ENCODE results near the gene ZPLD1.

ZPLD1 gene

DNA sequence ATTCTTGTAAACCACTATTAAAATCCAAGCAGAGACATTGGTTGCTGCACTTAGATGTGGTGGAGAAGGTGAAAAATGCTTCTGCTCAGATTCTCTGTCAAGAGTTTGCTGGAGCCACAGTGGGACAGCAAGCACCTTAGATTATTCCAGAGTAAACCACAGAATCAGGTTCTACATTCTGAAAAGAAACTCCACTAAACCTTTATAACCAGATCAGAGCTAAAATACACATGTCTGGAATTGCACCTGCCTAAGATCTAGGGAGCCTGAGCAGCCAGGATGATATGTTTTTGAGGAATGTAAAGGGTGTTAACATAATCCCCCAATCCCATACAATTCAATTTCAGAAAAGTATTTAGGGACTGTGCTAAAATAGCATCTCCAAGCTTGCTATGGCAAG, at the start of gene ZPLD1:
Gene ZPLD1, plus strand, starts transcription at position 301 of the 400 bp plus-strand sequence. CDS start 3,473 bp downstream, outside the sequence.
- Histone ChIP-seq H3K4me1 (ENCODE audit: control insufficient read depth, insufficient read depth, low read length) (no peaks in the 10 kb centered on the region), H3K9ac (ENCODE audit: low read length) (no peak within 1 kb of the TSS), H3K36me3 (ENCODE audit: control insufficient read depth, insufficient read depth, low read length) (no peaks in the 10 kb centered on the region), H3K4me3 (ENCODE audit: low read length) (no peak within 1 kb of the TSS), H3K27ac (ENCODE audit: low read depth, low read length) (no peak within 1 kb of the TSS), H3K27me3 (ENCODE audit: control insufficient read depth, insufficient read depth, low read length) (no peaks in the 10 kb centered on the region)

DNA sequence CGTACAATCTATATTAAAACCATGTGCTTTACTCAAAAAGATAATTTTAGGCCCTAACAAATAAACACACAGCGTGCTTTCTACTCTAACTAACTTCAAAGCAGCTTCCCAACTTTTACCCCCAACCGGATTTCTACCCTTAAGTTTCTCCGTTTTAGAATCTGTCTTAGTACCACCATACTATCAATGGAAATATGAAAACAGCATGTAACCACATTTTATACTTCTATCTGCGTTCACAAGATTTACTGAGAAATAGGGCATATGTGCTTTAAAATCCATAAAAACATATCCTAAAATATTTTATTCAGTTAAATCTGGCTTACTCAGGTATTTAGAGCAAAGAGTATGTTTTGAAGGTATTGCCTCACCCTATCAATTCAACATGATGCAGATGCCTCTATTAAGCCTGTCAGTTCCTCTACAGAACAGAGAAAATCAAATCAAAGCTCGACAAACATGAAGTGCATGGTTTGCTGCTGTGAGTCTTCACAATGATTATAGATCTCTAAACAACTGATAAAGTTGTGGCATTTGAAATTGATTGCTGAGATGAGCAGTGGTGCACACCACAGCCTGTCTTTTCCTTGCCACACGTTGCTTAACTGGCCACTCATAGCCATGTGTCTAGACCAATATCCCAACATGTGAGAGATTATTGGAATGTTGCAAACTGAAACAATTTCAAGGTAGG, 44.5 kb upstream of the ZPLD1 start:
- Histone ChIP-seq H3K4me1 (ENCODE audit: control insufficient read depth, insufficient read depth, low read length) (no peaks in the 10 kb centered on the region), H3K9ac (ENCODE audit: low read length) (no peak overlapping the region)

GRCh38 chr3:102390916-102391315, 43.9 kb upstream of the ZPLD1 start:
- no peak overlapping the region for H3K27ac ChIP-seq (ENCODE audit: low read depth, low read length)
- H3K27me3 ChIP-seq (ENCODE audit: control insufficient read depth, insufficient read depth, low read length): no peaks in the 10 kb centered on the region
- no peaks in the 10 kb centered on the region for H3K36me3 ChIP-seq (ENCODE audit: control insufficient read depth, insufficient read depth, low read length)
- H3K9ac ChIP-seq (ENCODE audit: low read length): no peak overlapping the region
- H3K4me3 ChIP-seq (ENCODE audit: low read length): no peak overlapping the region
- H3K4me1 ChIP-seq (ENCODE audit: control insufficient read depth, insufficient read depth, low read length): no peaks in the 10 kb centered on the region

More for the DNA sequence above, 44.5 kb upstream of the ZPLD1 start:
- H3K27ac ChIP-seq (ENCODE audit: low read depth, low read length): no peak overlapping the region
- H3K36me3 ChIP-seq (ENCODE audit: control insufficient read depth, insufficient read depth, low read length): no peaks in the 10 kb centered on the region
- no peak overlapping the region for H3K4me3 ChIP-seq (ENCODE audit: low read length)
- no peaks in the 10 kb centered on the region for H3K27me3 ChIP-seq (ENCODE audit: control insufficient read depth, insufficient read depth, low read length)

- Histone ChIP-seq H3K4me3 (ENCODE audit: low read length) (no peak overlapping the region), H3K27ac (ENCODE audit: low read depth, low read length) (no peak overlapping the region), H3K9ac (ENCODE audit: low read length) (no peak overlapping the region), H3K36me3 (ENCODE audit: control insufficient read depth, insufficient read depth, low read length) (no peaks in the 10 kb centered on the region), H3K4me1 (ENCODE audit: control insufficient read depth, insufficient read depth, low read length) (no peaks in the 10 kb centered on the region), H3K27me3 (ENCODE audit: control insufficient read depth, insufficient read depth, low read length) (no peaks in the 10 kb centered on the region)
Observed at GRCh38 chr3:102391491-102391890, 43.3 kb upstream of the ZPLD1 start.

- no peaks in the 10 kb centered on the region for H3K27me3 ChIP-seq (ENCODE audit: control insufficient read depth, insufficient read depth, low read length)
- no peak overlapping the region for H3K27ac ChIP-seq (ENCODE audit: low read depth, low read length)
- no peak overlapping the region for H3K4me3 ChIP-seq (ENCODE audit: low read length)
- H3K36me3 ChIP-seq (ENCODE audit: control insufficient read depth, insufficient read depth, low read length): no peaks in the 10 kb centered on the region
- no peak overlapping the region for H3K9ac ChIP-seq (ENCODE audit: low read length)
- H3K4me1 ChIP-seq (ENCODE audit: control insufficient read depth, insufficient read depth, low read length): no peaks in the 10 kb centered on the region
Observed at GRCh38 chr3:102394517-102394916, 40.3 kb upstream of the ZPLD1 start.

- Histone ChIP-seq H3K4me3 (ENCODE audit: low read length) (no peak overlapping the region), H3K4me1 (ENCODE audit: control insufficient read depth, insufficient read depth, low read length) (no peaks in the 10 kb centered on the region), H3K27ac (ENCODE audit: low read depth, low read length) (no peak overlapping the region), H3K27me3 (ENCODE audit: control insufficient read depth, insufficient read depth, low read length) (no peaks in the 10 kb centered on the region), H3K9ac (ENCODE audit: low read length) (no peak overlapping the region), H3K36me3 (ENCODE audit: control insufficient read depth, insufficient read depth, low read length) (no peaks in the 10 kb centered on the region)
Observed at GRCh38 chr3:102398176-102398575, 36.6 kb upstream of the ZPLD1 start.

- Histone ChIP-seq H3K36me3 (ENCODE audit: control insufficient read depth, insufficient read depth, low read length) (no peaks in the 10 kb centered on the region), H3K27me3 (ENCODE audit: control insufficient read depth, insufficient read depth, low read length) (no peaks in the 10 kb centered on the region), H3K9ac (ENCODE audit: low read length) (no peak overlapping the region), H3K4me3 (ENCODE audit: low read length) (no peak overlapping the region), H3K4me1 (ENCODE audit: control insufficient read depth, insufficient read depth, low read length) (no peaks in the 10 kb centered on the region), H3K27ac (ENCODE audit: low read depth, low read length) (no peak overlapping the region)
Observed at GRCh38 chr3:102398666-102399065, 36.1 kb upstream of the ZPLD1 start.

DNA sequence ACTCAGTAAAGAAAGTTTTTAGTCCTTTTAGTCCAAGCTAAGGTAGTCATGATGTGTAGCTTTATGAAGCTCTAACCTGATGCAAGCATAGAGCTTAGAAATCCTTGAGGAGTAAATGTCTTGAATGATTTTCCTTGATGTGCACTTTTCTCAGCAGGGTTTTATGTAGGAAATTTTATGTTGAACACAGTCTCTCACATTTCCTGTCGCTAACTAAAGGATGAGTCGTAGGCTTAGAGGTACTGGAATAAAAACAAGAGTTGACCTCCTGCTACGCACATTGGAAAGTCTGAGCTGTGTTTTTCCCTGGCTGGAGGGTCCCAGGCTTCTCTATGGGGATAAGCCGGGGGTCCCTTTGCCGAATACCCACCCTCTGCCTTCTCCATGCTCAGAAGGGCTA, 34.7 kb upstream of the ZPLD1 start:
- H3K9ac ChIP-seq (ENCODE audit: low read length): no peak overlapping the region
- no peaks in the 10 kb centered on the region for H3K4me1 ChIP-seq (ENCODE audit: control insufficient read depth, insufficient read depth, low read length)
- no peaks in the 10 kb centered on the region for H3K36me3 ChIP-seq (ENCODE audit: control insufficient read depth, insufficient read depth, low read length)
- H3K27me3 ChIP-seq (ENCODE audit: control insufficient read depth, insufficient read depth, low read length): no peaks in the 10 kb centered on the region
- H3K27ac ChIP-seq (ENCODE audit: low read depth, low read length): no peak overlapping the region
- H3K4me3 ChIP-seq (ENCODE audit: low read length): no peak overlapping the region

DNA sequence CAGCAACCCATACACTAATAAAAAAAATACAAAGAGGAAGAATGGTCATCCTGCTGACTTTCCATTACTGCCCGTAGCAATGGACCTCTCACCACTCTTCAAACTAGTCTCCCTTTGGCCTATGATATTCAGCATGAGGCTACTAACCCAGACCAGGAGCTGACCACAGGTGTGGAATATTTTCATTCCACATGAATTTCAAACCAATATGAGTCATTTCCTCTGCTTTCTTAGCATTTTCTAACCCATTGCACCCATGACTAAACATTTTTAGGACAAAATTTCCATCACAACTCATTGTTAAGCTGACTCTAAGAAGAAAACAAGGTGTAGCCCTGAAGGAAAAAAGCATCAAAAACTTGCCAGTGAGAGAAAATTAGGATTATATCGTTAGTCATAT, 34.0 kb upstream of the ZPLD1 start:
- Histone ChIP-seq H3K9ac (ENCODE audit: low read length) (no peak overlapping the region), H3K27me3 (ENCODE audit: control insufficient read depth, insufficient read depth, low read length) (no peaks in the 10 kb centered on the region), H3K27ac (ENCODE audit: low read depth, low read length) (no peak overlapping the region), H3K4me3 (ENCODE audit: low read length) (no peak overlapping the region), H3K4me1 (ENCODE audit: control insufficient read depth, insufficient read depth, low read length) (no peaks in the 10 kb centered on the region), H3K36me3 (ENCODE audit: control insufficient read depth, insufficient read depth, low read length) (no peaks in the 10 kb centered on the region)

GRCh38 chr3:102410616-102411015, 24.2 kb upstream of the ZPLD1 start:
- Histone ChIP-seq H3K4me3 (ENCODE audit: low read length) (no peak overlapping the region), H3K27me3 (ENCODE audit: control insufficient read depth, insufficient read depth, low read length) (no peaks in the 10 kb centered on the region), H3K27ac (ENCODE audit: low read depth, low read length) (no peak overlapping the region), H3K9ac (ENCODE audit: low read length) (no peak overlapping the region), H3K4me1 (ENCODE audit: control insufficient read depth, insufficient read depth, low read length) (no peaks in the 10 kb centered on the region), H3K36me3 (ENCODE audit: control insufficient read depth, insufficient read depth, low read length) (no peaks in the 10 kb centered on the region)

- no peaks in the 10 kb centered on the region for H3K4me1 ChIP-seq (ENCODE audit: control insufficient read depth, insufficient read depth, low read length)
- no peak overlapping the region for H3K27ac ChIP-seq (ENCODE audit: low read depth, low read length)
- H3K9ac ChIP-seq (ENCODE audit: low read length): no peak overlapping the region
- H3K27me3 ChIP-seq (ENCODE audit: control insufficient read depth, insufficient read depth, low read length): no peaks in the 10 kb centered on the region
- H3K36me3 ChIP-seq (ENCODE audit: control insufficient read depth, insufficient read depth, low read length): no peaks in the 10 kb centered on the region
- no peak overlapping the region for H3K4me3 ChIP-seq (ENCODE audit: low read length)
Observed at GRCh38 chr3:102415553-102415952, 19.3 kb upstream of the ZPLD1 start.

GRCh38 chr3:102419786-102420185, 15.0 kb upstream of the ZPLD1 start:
- Histone ChIP-seq H3K36me3 (ENCODE audit: control insufficient read depth, insufficient read depth, low read length) (no peaks in the 10 kb centered on the region), H3K27ac (ENCODE audit: low read depth, low read length) (no peak overlapping the region), H3K27me3 (ENCODE audit: control insufficient read depth, insufficient read depth, low read length) (no peaks in the 10 kb centered on the region), H3K4me3 (ENCODE audit: low read length) (no peak overlapping the region), H3K9ac (ENCODE audit: low read length) (no peak overlapping the region), H3K4me1 (ENCODE audit: control insufficient read depth, insufficient read depth, low read length) (no peaks in the 10 kb centered on the region)

DNA sequence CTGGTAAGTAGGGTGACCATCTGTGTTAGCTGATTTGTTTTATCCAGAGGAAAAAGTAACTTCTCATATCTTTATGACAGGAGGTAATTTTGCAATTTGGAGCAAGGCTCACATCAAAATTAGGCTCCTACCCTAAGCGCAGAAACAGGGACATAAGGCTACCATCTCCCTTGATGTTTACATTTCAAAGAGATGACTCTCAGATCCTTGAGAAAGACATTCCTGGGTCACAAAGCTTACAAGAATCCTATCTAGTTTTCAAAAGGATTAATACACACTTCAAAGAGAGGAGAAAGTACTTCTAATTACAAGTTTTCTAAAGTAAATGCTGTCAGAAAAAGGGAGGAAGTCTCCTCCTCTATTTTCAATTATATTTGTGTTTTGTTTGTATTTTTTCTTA, 7.0 kb downstream of the ZPLD1 start:
- no peak overlapping the region for H3K27ac ChIP-seq (ENCODE audit: low read depth, low read length)
- H3K27me3 ChIP-seq (ENCODE audit: control insufficient read depth, insufficient read depth, low read length): no peaks in the 10 kb centered on the region
- no peaks in the 10 kb centered on the region for H3K36me3 ChIP-seq (ENCODE audit: control insufficient read depth, insufficient read depth, low read length)
- H3K4me3 ChIP-seq (ENCODE audit: low read length): no peak overlapping the region
- H3K4me1 ChIP-seq (ENCODE audit: control insufficient read depth, insufficient read depth, low read length): no peaks in the 10 kb centered on the region
- no peak overlapping the region for H3K9ac ChIP-seq (ENCODE audit: low read length)

Measured in rectal smooth muscle tissue (tissue), 1 donor.